SHP77 treated with DMSO at 0.1 percent for 48 hours (cell line): Measurements from ENCODE around the gene PLEKHM1.
A peak's percentile ranks its signal among the peaks of the same experiment; 100 is the strongest.

Source experiments
- DNase-seq: peaks from one replicate; lab custom pipeline; 2025; lab: John Stamatoyannopoulos, UW

PLEKHM1 gene

DNA sequence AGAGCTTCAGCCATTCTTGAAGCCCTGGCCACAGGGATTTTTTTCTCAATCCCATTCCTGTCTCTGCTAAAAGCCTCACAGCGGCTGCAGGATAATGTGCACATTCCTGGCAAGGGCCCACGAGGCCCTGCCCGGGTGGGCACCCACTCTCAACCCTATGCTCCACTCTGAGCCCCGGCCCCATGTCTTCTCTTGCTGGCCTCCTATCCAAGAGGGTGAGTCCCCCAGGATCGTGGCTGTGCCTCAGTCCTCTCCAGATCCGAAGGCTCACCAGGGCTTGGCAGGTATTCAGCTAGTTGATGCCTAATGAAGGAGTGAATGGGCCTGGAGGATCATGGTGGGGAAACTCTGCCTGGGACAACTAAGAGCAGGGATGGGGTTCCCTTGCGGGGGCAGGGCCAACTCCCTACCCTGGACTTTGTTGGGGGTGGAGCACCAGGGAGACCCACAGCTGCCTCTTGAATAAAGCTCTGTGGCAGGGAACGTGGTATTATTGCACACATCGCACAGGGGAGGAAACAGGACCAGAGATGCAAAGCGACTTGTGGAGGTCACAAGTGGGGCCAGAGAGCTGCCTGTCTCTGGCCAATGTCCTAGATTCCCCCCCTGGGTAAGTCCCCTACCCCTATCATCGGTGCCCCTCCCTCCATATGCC is 63.2 kb downstream of the PLEKHM1 start:
- DNase-seq: no peak

DNA sequence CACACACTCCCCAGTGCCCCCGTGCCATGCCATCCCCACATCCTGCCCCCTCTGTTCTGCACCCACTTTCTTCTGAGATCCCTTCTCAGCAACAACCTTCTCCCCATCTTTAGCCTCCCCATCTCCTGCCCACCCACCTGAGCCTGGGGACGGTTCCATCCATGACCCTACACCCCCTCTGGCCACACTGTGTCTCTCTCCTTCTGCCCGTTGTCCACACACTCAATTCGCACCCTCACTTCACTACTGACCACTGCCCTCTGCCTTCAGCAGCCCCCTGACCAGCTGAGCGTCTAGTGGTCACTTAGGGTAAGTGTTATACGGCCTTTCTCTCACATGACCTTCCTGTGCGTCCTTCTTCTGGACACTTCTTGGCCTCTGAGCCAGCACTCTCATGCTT is 64.0 kb downstream of the PLEKHM1 start:
- DNase-seq: no peak

DNA sequence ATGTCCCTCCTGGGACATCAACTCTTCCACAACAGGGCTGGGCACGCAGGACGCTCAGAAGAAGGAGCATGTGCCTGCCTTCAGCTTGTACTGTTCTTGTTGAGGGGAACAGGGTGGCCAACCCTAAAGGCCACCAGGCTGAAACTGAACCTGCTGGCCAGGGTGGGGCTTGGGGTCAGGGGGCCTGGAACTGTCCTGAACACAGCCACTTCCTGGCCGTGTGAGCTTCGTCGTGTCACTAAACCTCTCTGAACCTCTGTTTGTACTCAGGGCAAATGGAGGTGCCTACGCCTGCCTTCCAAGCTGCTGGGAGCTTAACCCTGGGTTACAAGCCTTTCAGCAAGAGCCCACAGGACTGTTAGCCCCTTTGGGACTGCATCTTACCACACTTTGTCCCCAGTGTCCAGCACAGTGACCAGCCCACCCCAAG is 64.5 kb downstream of the PLEKHM1 start:
- DNase-seq: no peak

DNA sequence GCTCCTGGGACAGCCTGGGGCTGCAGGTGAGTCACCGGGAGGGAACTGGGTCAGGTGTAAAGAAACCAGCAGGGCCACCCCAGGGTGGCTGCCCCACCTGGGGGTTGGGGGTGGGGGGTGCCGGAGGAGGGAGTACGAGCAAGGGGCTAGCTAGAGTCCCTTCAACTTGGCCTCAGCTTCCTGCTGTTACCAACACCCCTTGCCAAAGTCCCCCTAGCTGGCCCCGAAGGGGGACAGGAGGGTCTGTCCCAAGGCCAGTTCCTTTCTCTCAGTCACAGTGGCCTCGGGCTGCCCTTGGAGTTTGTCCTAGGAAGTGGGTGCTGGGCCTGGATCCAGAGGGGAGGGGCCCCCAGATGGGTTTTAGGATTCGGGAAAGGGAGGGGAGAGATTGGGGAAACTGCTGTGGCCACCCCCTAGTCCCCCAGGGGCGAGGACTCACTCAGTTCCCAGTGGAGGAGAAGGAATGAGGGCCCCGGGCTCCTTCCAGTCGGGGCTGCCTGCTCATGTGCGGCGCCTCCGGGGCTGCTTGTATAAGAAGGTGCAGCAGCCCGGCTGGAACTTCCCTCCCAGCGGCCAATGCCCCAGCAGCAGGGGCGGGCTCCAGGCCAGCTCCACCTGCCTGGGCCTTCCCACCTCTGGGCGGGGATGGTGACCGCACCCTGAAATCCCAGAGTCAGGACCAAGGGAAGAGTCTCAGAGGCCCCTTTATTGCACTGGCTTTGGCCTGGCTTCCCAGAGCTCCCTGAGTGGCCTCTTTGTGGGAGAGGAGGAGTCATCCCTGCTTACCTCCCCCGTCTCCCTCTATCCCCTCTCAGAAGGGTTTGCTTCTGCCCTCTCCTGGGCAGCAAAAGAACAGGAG is 65.2 kb downstream of the PLEKHM1 start:
- peak; percentile 43 for DNase-seq

DNA sequence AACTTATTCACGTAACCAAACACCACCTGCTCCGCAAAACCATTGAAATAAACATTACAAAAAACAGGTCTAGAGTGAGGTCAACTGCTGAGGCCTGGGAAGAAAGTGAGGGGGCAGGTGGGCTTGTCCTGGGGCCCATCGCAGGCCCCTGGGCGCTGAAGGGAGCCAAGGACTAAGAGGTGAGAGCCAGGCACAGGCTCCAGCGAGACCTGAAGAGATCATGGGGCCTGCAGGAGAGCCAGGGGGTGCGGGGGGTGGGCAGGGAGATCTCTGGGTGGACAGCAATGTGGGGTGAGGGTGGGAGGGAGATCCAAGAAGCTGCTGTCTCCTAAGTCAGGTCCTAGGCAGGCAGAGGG is 65.8 kb downstream of the PLEKHM1 start:
- DNase-seq: no peak

DNA sequence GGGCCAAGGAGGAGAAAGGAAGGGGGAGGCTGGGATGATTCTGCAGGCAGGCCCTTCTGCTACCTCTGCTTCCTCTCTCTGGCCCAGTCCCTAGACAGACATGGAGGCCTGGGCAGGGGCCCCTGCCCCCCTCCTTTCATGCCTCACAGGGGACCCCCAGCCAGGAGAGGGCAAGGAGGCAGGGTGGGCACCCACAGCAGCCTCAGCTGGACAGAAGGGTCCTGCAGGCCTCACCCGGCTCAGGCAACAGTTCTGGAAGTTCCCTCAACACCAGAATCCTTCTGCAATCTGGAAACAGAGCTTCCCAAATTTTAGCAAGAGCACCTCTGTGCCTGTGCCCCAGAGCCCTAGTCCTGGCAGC is 66.6 kb downstream of the PLEKHM1 start:
- no peak for DNase-seq

DNA sequence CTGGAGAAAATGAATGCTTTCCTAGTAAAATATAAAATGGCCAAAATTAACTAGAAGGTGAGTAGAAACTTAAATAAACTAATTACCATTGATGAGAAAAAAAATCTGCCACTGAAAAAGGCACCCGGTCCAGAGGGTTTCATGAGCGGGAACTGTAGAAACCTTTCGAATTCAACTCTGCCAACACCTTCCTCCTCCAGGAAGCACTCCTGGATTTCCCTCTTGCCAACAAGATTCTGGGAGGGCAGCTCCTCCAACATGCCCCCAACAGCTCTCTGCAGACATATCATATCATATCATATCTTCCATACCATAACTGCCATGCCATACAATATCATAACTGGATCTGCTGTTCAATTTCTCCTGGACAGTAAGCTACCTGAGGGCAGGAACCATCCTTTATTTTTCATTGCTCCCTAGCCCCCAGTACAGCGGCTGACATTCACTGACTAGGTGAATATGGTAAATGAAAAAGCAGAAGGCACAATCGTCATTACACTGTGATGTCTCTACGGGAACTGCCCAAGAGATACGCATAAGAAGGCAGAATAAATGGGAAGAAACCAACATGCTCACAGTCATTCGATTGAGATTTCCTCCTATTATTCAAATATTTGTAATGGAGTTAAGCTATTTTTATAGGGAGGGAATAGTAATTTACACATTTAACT is 67.1 kb downstream of the PLEKHM1 start:
- DNase-seq: no peak

DNA sequence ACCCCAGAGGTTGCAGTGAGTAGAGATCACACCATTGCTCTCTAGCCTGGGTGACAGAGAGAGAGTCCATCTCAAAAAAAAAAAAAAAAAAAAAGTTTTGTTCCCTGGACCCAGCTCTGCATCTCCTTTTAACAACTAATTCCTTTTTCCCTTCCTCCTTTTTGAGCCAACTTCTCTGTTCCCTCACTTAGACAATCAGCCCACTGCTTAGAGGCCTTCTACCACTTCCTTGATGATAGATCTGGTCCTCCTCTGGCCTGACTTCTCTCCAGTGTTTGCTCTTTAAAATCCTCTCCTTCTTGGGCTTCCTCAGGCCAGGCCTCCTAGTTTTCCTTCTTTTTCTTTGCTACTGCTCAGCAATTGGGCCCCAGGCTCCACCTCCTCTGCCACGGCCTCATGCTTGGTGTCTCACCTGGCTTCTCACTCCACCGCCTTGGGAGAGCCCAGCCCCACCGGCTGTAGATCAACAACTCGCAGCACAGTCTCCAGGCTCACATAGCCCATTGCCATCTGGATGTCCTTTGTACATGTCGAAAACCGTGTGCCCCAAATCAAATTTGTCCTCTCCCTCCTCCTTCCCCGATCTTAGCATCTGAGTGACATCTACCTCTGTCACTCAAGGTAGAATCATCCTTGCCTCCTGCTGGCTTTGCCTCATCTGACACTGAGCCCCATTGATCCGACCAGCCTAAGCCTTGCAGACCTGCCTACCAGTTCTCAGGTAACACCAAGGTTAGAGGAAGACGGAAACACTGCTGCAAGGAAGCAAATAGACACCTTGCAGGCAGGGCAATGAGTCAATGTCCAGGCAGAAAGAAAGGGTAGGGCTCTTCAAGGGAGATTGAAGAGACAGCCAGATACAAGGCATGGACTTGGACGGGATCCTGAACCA is 75.3 kb downstream of the PLEKHM1 start:
- no peak for DNase-seq

DNA sequence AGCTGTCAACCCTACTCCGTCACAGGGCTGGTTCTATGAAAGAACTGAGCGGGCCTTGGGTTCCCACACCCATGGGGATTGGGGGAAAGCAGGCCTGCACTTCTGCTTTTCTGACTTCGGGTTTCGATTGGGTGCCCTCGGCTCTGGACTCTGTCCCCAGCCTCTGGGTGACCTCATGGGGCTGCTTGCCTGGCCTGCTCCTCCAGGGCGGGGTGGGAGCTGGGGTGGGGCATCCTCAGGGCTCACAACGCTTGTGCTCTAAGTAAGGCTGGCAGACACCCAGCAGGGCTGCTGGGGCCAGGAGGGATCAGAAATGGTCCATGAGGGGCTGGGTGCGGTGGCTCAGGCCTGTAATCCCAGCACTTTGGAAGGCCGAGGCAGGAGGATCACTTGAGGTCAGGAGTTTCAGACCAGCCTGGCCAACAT is 77.0 kb downstream of the PLEKHM1 start:
- no peak for DNase-seq

DNA sequence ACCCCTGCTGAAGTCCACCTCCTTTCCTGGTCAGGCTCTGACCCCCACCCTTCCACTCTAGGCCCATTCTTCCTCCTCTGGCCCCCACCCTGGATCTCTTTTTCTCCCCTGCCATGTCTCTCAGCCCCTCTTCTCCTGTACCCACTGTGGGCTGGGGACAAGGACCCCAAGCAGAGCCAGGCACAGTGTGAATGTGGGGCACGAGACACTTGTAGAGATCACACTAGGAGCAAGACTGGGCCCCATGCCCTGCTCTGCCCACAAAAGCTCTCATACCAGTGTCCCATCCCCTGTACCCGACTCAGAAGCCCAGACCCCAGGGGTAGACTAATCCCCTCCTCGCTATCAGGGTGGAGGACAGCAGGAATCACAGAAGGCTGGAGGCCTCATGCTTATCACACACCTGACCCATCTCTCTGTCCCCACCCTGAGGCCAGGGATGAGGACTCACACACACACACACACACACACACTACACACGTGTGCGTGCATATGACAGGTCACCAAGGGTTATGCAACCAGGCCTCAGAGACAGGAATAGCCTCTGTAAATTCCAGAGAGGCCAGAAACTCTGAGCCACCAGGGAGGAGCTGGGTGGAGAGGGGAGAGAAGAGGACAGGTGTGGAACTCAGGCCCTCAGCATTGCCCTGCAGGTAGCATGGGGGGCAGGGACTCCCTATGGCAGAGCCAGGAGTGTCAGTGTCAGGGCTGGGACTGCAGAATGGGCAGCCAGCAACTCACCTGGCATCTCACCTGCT is 79.0 kb downstream of the PLEKHM1 start:
- no peak for DNase-seq

DNA sequence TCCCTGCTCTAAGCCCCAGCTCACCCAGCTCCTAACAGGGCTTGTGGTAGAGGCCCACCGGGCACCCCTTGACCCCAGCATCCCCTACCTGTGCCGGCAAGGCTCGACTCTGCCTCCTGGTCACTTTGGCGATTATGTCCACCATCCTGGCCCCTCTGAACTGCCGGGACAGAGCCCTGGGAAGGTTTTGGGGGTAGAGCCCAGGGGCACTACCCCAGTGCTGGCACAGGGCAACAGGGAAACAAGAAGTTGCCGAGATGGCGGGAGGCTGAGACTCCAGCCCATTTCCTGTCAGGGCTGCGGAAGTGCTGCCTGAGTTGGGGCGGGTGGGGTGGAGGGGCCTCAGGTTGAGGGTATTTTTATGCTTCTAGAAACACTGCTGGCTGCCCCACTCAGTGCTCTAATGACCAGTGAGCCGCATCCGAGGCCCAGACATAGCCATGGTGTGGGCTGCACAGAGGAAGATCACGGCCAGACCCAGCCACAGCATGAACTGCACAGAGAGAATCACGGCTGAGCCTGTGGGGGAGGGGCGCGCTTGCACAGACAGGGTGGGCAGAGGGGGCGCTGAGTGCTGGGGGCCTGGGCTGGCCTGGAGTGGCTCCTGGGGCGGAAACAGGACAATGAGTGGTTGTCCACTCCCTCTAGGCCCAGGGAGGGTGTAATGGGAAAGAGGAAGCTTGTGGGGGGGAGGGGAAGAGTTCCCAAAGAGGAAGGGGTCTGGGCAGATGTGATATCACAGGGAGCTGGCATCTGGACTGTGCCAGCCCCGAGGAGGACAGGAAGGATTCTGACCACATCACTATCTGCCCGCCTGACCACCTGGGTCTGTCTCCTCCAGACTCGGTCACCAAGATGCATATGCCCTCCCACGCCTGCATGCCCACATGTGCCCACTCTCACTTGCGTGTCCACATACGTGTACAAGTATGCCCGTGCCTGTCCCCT is 80.1 kb downstream of the PLEKHM1 start:
- no peak for DNase-seq

DNA sequence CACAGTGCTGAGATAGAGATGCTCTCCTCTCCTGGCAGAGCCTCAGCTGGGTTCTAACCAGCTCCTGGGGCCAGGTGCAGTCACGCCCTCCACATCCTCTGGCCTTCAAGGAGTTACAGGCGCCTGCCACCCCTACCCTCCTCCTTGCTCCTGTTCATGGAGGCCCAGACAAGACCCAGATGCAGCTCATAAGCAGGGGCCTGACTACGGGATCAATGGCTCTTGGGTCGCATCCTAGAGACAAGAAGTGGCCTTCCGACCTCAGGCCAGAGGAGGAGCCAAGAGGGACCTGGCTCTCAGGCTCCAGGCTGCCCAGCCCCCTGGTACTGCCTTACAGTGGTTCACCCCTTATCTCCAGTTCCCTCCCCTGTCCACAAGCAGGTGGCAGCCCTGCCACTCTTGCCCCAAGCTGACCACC is 80.9 kb downstream of the PLEKHM1 start:
- DNase-seq: no peak

DNA sequence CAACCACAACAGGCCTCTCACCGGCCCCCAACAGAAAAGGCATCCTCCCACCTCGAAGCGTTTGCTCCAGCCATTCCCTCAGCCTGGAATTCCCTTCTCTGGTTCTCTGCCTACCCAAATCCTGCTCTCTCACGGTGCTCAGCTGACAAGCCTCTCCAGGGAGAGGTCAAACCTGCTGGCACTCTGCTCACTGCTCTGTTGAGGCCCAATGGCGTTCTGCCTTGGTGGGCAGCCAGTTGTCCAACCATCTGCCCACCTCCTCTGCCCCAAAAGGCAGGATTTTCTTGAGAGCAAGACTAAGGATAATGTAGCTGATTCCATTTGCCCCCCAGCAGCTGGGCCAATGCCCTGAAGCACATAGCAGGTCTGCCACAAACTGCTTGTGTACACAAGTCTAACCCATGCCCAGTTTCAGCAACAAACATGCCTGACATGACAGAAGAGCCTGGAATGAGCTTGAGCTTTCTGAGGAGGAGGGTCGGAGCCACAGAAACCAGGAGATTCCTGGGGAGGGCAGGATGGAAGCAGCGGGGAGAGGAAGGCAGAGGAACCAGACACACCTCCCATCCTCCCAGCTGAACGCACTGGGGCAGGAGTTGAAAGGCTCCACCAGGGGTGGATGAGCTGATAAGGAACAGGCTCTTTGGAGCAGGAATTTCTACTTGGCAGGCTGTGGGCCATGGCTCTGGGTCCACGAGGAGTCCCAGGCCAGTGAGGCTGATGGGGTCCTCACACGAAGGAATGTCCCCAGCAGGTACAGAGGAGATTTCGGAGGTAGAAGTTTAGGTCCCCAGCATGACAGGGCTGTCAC is 81.7 kb downstream of the PLEKHM1 start:
- no peak for DNase-seq

DNA sequence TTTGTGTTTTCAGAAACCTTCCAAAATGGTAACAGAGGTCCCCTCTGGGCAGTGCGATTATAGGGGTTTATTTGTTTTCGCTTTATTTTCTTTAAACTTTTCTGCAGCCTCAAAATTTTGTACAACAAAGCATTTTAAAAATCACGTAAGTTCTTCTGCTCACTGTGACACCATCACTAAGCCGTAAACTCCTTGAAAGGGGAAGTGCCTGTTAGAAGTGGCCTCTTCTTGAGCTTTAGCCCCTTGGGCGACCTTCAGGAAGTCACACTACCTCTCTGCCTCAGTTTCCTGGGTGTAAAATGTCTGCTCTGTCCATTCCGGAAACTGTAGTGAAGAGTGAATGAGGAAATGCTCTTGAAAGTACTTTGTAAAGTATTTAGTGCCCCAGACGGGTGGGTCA is 84.4 kb downstream of the PLEKHM1 start:
- DNase-seq: no peak

DNA sequence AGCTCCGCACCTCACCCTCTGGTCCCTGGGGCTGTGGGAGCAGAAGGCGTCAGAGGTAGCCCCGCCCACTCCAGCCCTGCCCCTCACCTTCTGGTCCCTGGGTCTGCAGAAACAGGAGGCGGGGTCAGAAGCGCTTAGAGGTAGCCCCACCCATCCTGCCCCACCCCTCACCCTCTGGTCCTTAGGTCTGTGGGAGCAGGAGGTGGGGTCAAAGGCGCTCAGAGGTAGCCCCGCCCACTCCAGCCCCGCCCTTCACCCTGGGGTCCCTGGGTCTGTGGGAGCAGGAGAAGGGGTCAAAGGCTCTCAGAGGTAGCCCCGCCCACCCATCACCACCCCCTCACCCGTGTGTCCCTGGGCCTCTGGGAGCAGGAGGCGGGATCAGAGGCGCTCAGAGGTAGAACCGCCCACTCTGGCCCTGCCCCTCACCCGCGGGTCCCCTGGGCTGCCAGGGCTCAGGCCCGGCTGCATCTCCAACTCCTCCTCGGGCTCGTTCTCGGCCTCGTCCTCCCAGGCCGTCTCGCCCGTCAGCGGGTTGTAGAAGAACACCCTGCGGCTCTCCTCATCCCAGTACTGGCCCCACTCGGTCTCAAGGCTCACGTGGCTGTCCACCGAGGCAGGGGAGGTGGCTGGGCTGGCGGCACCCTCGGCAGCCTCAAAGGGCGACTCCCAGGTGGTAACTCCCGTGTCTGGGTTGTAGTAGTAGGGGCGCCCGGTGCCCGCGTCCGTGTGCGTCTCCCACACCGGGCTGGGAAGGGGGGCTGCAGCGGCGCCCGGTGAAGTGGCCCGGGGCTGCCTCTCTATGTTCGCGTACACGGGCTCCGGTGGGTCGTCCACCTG is 85.1 kb downstream of the PLEKHM1 start:
- DNase-seq: no peak

DNA sequence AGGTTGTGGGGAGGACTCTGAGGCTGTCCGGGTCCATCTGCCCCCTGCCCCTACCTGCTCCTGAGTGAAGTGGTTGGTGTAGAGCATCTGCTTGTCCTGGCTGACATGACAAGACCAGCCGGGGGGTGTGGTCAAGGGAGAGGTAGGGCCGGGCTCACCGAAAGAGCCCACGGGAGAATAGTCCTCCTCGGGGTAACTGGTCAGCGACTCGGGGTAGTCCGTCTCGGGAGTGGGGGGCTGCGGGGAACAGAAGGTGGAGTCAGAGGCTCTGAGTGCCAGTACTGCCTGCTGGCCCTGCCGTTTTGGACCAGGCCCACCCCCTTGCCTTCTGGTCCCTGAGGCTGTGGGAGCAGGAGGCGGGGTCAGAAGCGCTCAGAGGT is 85.7 kb downstream of the PLEKHM1 start:
- no peak for DNase-seq

DNA sequence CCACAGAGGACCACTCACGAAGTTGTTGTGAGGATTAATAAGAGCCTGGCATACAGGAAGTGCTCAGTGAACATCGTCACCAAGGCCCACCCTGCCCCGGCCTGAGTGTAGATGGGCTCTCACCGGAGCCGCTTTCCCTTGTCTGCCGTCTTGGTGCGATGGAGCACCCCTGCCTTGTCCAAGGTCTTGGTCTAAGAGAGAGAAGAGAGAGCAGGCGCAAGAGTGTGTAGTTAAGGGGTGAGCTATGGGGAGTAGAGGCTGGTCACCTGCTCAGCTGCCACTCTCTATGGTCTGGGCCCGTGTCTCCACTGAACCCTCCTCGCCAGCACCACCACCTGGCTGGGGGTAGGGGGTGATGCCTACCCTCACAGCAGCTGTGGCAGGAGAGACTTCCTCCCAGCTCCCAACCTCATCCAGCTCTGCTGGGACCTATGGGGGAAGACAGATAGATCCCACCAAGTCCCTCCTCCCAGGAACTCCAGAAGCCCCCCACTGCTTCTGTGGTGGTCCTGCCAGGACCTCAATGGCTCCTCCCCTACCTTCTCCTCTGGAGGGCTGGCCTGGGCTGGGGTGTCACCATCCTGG is 86.5 kb downstream of the PLEKHM1 start:
- DNase-seq: no peak

DNA sequence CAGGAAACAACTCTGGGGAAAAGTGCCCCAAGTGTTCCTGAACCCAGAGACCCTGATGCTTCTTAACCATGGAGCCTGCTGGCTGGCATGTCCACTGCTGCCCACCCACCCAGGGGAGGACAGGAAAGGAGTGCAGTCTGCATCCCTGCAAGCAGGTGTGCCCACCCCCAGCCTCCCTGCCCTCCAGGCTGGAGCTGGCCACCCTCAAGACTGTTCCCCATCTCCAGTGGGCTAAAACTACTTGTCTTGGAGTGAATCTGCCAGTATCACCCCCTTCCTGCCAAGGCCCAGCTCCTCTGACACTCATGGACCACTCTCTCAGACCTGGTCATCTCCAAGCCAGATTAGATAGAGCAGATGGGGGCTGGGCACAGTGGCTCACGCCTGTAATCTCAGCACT is 87.6 kb downstream of the PLEKHM1 start:
- no peak for DNase-seq
